GM12872 (cell line): ENCODE data around the gene DHDDS.

Source experiments
- CTCF ChIP-seq: IDR thresholded peaks from 3 replicates; pipeline ENCODE4 v1.5.1; 2011; ENCODE audit warnings: low read depth, mild to moderate bottlenecking, low read length, moderate library complexity; ENCODE audit not compliant: insufficient read depth

Gene DHDDS

GRCh38 chr1:26478988-26479387 lies 46.9 kb downstream of the DHDDS start:
- TF ChIP-seq CTCF = no peak

- TF ChIP-seq CTCF = no peak
These were observed 50.8 kb downstream of the DHDDS start for GRCh38 chr1:26482921-26483320.

- no peak for TF ChIP-seq CTCF
These were observed 51.9 kb downstream of the DHDDS start for GRCh38 chr1:26483980-26484379.

GRCh38 chr1:26490155-26490554 lies 58.0 kb downstream of the DHDDS start:
- no peak for TF ChIP-seq CTCF

GRCh38 chr1:26493267-26493666 lies 61.1 kb downstream of the DHDDS start:
- no peak for TF ChIP-seq CTCF

- no peak for TF ChIP-seq CTCF
These were observed 61.8 kb downstream of the DHDDS start for GRCh38 chr1:26493938-26494337.

- TF ChIP-seq CTCF = no peak
These were observed 64.7 kb downstream of the DHDDS start for GRCh38 chr1:26496861-26497260.

GRCh38 chr1:26498894-26499293 lies 66.8 kb downstream of the DHDDS start:
- no peak for TF ChIP-seq CTCF
